Spleen (tissue), 7 donors: ENCODE results near the gene CCDC91.

Source experiments
- POLR2AphosphoS5 ChIP-seq, 3 donors: sonication (generic); formaldehyde crosslinking; IDR thresholded peaks; one replicate each; pipeline ENCODE4 v1.5.1; 2017; ENCODE audit warnings: antibody characterized with exemption in 3 of 3
- TF ChIP-seq, protein P1 (sequence below), 11 experiments: fragments of 200-600 bp in 7 of 11; fragments of 450-650 bp in 4 of 11; sonication (generic) in 4 of 11; IDR thresholded peaks in 8 of 11; conservative IDR thresholded peaks in 3 of 11; 1 replicate in 7 of 11; 2 replicates in 4 of 11; pipeline versions ENCODE4 v1.4.0 to v1.8.0; 2016 to 2021; ENCODE audit warnings: antibody characterized with exemption in 11 of 11, inconsistent platforms in 4 of 11, mild to moderate bottlenecking in 1 of 11
- donor health status: DM: no; HTN: no; CAD: no; lungs with moderate emphysema.
- donor health status: DM: no; HTN: no; CAD: no.
- donor health status: DM: no; HTN: no; CAD: no.

DNA sequence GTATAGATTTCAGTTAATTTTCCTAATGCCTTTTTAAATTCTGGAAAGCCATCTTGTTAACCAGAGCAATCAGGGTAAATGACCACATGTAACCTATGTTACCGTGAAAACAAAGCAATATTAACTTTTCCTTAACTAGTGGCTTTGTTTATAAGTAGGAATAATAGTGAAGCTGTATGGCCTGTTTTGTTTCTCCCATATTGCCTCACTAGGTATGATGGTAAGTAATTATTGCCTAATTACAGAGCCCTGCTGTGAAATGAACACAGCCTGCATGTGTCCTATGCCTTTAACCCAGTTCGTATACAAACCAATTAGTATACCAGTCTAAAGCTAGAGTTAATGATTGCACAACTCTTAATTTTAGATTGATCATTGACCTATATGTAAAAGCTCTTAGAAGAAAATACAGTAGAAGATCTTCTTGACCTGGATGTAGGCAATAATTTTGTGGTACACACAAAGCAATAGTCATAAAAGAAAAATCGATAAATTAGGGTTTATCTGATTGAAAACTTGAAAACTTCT is 249.9 kb downstream of the CCDC91 start:
- TF ChIP-seq, protein P1, sequence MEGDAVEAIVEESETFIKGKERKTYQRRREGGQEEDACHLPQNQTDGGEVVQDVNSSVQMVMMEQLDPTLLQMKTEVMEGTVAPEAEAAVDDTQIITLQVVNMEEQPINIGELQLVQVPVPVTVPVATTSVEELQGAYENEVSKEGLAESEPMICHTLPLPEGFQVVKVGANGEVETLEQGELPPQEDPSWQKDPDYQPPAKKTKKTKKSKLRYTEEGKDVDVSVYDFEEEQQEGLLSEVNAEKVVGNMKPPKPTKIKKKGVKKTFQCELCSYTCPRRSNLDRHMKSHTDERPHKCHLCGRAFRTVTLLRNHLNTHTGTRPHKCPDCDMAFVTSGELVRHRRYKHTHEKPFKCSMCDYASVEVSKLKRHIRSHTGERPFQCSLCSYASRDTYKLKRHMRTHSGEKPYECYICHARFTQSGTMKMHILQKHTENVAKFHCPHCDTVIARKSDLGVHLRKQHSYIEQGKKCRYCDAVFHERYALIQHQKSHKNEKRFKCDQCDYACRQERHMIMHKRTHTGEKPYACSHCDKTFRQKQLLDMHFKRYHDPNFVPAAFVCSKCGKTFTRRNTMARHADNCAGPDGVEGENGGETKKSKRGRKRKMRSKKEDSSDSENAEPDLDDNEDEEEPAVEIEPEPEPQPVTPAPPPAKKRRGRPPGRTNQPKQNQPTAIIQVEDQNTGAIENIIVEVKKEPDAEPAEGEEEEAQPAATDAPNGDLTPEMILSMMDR (IDR thresholded peaks at IDR 0.05 in 8 of 11, conservative IDR thresholded peaks at IDR 0.05 in 3 of 11), result no peak
- TF ChIP-seq POLR2AphosphoS5 (IDR thresholded peaks at IDR 0.05), result no peak
